GM12864 (cell line): ENCODE measurements around the gene MARCHF4.

ENCODE experiments used
- DNase-seq: peaks from one replicate; pipeline ENCODE4 v3.0.0-alpha.2; 2011; ENCODE audit warnings: low read depth
- H3K4me3 ChIP-seq: 2 replicates; pipeline ENCODE4 v1.5.1; 2011; ENCODE audit warnings: mild to moderate bottlenecking, low read depth, low read length, control low read depth
- CTCF ChIP-seq: IDR thresholded peaks from 2 replicates; pipeline ENCODE4 v1.5.1; 2011; ENCODE audit warnings: low read depth, mild to moderate bottlenecking, moderate library complexity, low read length, control low read depth, inconsistent platforms; ENCODE audit errors: missing control alignments

The MARCHF4 gene

GRCh38 chr2:216373896-216374295, 1.6 kb upstream of the MARCHF4 start:
- no peak overlapping the region for H3K4me3 ChIP-seq

GRCh38 chr2:216372761-216373291, 543 bp upstream of the MARCHF4 start:
- no peak overlapping the region for H3K4me3 ChIP-seq
- TF ChIP-seq CTCF = no peak
- DNase-seq = no peak

More at GRCh38 chr2:216373896-216374295, 1.6 kb upstream of the MARCHF4 start:
- no peak for DNase-seq
- TF ChIP-seq CTCF = no peak

- no peak for TF ChIP-seq CTCF
- DNase-seq = no peak
- H3K4me3 ChIP-seq = no peak overlapping the region
Measured at GRCh38 chr2:216370961-216371712, 1.1 kb downstream of the MARCHF4 start.

- no peak for TF ChIP-seq CTCF
- no peak overlapping the region for H3K4me3 ChIP-seq
- no peak for DNase-seq
Measured at GRCh38 chr2:216369821-216370220, 2.5 kb downstream of the MARCHF4 start.

GRCh38 chr2:216366777-216367471, 5.4 kb downstream of the MARCHF4 start:
- H3K4me3 ChIP-seq = no peak overlapping the region
- no peak for DNase-seq
- TF ChIP-seq CTCF = no peak

- DNase-seq = no peak
- no peak for TF ChIP-seq CTCF
- no peak overlapping the region for H3K4me3 ChIP-seq
Measured at GRCh38 chr2:216365518-216365917, 6.8 kb downstream of the MARCHF4 start.

GRCh38 chr2:216363221-216363620, 9.1 kb downstream of the MARCHF4 start:
- no peak for DNase-seq
- no peak for TF ChIP-seq CTCF
- H3K4me3 ChIP-seq = no peak overlapping the region
